Transverse colon (tissue), 4 donors: ENCODE data around the gene PLCL2. TPM values are rescaled to one million over a fixed set of nuclear protein-coding genes. Genes with fewer than 3 reads are reported as not detected.

Experiments used
- DNase-seq: peaks from one replicate; pipeline ENCODE4 v3.0.0-alpha.2; 2019
- H3K27ac ChIP-seq, 4 donors: fragments of 200-600 bp; sonication (generic); 2 replicates each; pipeline ENCODE4 v1.5.1; 2016 to 2018; ENCODE audit warnings: inconsistent platforms in 4 of 4
- H3K27me3 ChIP-seq: fragments of 200-600 bp; sonication (generic); 2 replicates; pipeline ENCODE4 v1.5.1; 2017; ENCODE audit warnings: inconsistent platforms
- H3K36me3 ChIP-seq, 4 donors: fragments of 200-600 bp; sonication (generic); 2 replicates each; pipeline ENCODE4 v1.5.1; 2017 to 2019; ENCODE audit warnings: inconsistent platforms in 4 of 4
- H3K4me1 ChIP-seq, 4 donors: fragments of 200-600 bp; sonication (generic); 2 replicates each; pipeline ENCODE4 v1.5.1; 2017 to 2020; ENCODE audit warnings: inconsistent platforms in 4 of 4
- H3K4me3 ChIP-seq, 4 donors: fragments of 200-600 bp; sonication (generic); 1 replicate in 1 of 4; 2 replicates in 3 of 4; pipeline versions ENCODE4 v1.5.1 to v1.6.1; 2017 to 2019; ENCODE audit warnings: inconsistent platforms in 4 of 4
- H3K9me3 ChIP-seq, 2 donors: fragments of 200-600 bp; sonication (generic); 2 replicates each; pipeline ENCODE4 v1.5.1; 2017 to 2019; ENCODE audit warnings: inconsistent platforms in 2 of 2
- EP300 ChIP-seq: sonication (generic); formaldehyde crosslinking; IDR thresholded peaks from one replicate; pipeline ENCODE4 v1.6.1; 2017; ENCODE audit warnings: antibody characterized with exemption, low read depth
- POLR2A ChIP-seq: fragments of 450-650 bp; IDR thresholded peaks from one replicate; pipeline ENCODE4 v1.6.1; 2016; ENCODE audit warnings: antibody characterized with exemption, mild to moderate bottlenecking, moderate library complexity
- POLR2AphosphoS5 ChIP-seq, 3 donors: sonication (generic); formaldehyde crosslinking; IDR thresholded peaks; one replicate each; pipeline ENCODE4 v1.6.1; 2016; ENCODE audit warnings: antibody characterized with exemption in 3 of 3
- WGBS, 2 donors: methylation state at CpG; one replicate each; pipeline ENCODE4 v1.1.5; 2018; ENCODE audit warnings: low coverage in 1 of 2; 5-methylcytosine and 5-hydroxymethylcytosine counted together
- in situ Hi-C, 4 donors: fragments of 200-750 bp; cut with MboI; loops; one replicate each; pipeline versions ENCODE4 v1.15.0 to v1.15.1; 2017; ENCODE audit warnings: low sequenced_read_pairs in 3 of 4, low pct_ligation_motif_present in 1 of 4, low pct_unique_long_range_greater_than_20kb in 1 of 4
- intact Hi-C: fragments of 100-400 bp; cut with DNase I; formaldehyde crosslinking; loops from one replicate; pipeline ENCODE4 v1.15.1; 2023; ENCODE audit warnings: low total_unique reads
- total RNA-seq, 4 donors: library from RNA; depleted of rRNA; stranded (reverse); fragments of >200 nt; gene quantifications; one replicate each; pipeline ENCODE4 v1.1.0, GENCODE V29; 2016
- TF ChIP-seq, protein P1 (sequence below), 5 experiments: fragments of 200-600 bp in 3 of 5; fragments of 450-650 bp in 2 of 5; sonication (generic) in 3 of 5; IDR thresholded peaks; 1 replicate in 2 of 5; 2 replicates in 3 of 5; pipeline ENCODE4 v1.5.1; 2016 to 2017; ENCODE audit warnings: antibody characterized with exemption in 5 of 5, inconsistent platforms in 3 of 5, mild to moderate bottlenecking in 2 of 5, moderate library complexity in 1 of 5

PLCL2 gene
- total RNA-seq, 4 donors from 2014 or later, result 17.2 to 41.4 (median 35.9) TPM

DNA sequence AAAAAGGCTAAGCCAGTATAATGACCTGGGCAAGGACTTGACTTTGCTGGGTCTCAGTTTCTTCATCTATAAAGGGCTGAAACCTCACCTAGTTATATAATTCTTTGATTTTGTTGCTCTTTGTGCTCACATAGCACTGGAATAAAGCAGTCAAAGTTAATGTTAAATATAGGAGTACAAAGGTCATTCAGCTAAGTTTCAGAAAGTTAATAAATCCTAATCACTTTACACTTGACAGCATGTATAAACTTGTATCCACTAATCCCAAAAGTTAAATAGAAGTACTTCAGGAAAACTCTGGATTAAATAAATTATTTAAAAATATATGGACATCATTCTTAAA, 33.9 kb downstream of the PLCL2 start:
- intact Hi-C loops (no loop called here), in situ Hi-C loops (no loop called here)
- no peak for DNase-seq
- H3K36me3 ChIP-seq, result no peaks in the 10 kb centered on the region
- no peaks in the 10 kb centered on the region for H3K27me3 ChIP-seq
- H3K9me3 ChIP-seq, result no peaks in the 10 kb centered on the region
- no peak for TF ChIP-seq EP300
- TF ChIP-seq POLR2AphosphoS5 (IDR thresholded peaks at IDR 0.05), result no peak
- TF ChIP-seq, protein P1, sequence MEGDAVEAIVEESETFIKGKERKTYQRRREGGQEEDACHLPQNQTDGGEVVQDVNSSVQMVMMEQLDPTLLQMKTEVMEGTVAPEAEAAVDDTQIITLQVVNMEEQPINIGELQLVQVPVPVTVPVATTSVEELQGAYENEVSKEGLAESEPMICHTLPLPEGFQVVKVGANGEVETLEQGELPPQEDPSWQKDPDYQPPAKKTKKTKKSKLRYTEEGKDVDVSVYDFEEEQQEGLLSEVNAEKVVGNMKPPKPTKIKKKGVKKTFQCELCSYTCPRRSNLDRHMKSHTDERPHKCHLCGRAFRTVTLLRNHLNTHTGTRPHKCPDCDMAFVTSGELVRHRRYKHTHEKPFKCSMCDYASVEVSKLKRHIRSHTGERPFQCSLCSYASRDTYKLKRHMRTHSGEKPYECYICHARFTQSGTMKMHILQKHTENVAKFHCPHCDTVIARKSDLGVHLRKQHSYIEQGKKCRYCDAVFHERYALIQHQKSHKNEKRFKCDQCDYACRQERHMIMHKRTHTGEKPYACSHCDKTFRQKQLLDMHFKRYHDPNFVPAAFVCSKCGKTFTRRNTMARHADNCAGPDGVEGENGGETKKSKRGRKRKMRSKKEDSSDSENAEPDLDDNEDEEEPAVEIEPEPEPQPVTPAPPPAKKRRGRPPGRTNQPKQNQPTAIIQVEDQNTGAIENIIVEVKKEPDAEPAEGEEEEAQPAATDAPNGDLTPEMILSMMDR (IDR thresholded peaks at IDR 0.05), result no peak
- no peak for TF ChIP-seq POLR2A
- peak overlapping the region; percentile 51 to 60 (median 53) for H3K27ac ChIP-seq
- H3K4me3 ChIP-seq, result no peak overlapping the region
- peaks cover 0 to 34% (median 19%) of the 10 kb centered on the region in 4 donors for H3K4me1 ChIP-seq

DNA sequence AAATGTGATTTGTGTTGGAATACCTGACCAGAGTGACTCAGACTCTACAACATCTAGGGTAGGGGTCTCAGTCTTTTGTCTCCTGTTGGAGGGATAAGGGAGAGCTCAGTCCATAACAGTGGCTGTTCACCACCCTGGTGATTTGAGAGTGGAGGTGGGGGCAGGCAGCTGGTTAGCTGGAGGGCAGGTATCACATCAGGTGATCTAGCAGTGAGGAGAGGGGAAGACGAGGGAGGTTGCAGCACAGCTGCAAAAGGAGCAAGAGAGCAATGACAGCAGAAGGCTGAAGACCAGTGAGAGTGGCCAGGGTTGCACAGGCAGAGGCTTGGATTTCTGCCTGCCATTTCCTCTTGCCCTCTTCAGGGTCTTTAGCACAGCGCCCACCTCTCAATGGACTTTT, 38.4 kb downstream of the PLCL2 start:
- no peaks in the 10 kb centered on the region for H3K9me3 ChIP-seq
- DNase-seq, result no peak
- peaks cover 0 to 18% (median 11%) of the 10 kb centered on the region in 4 donors for H3K4me1 ChIP-seq
- no peaks in the 10 kb centered on the region for H3K27me3 ChIP-seq
- intact Hi-C loops (no loop called here), in situ Hi-C loops (no loop called here)
- 90 to 95% methylated on average over 1 to 2 of the region's 2 CpGs for WGBS, 2 donors
- H3K27ac ChIP-seq, result no peak overlapping the region
- TF ChIP-seq EP300 (no peak), POLR2A (no peak), POLR2AphosphoS5 (IDR thresholded peaks at IDR 0.05) (no peak)
- TF ChIP-seq, protein P1 (IDR thresholded peaks at IDR 0.05), result no peak
- no peak overlapping the region for H3K4me3 ChIP-seq
- no peaks in the 10 kb centered on the region for H3K36me3 ChIP-seq

DNA sequence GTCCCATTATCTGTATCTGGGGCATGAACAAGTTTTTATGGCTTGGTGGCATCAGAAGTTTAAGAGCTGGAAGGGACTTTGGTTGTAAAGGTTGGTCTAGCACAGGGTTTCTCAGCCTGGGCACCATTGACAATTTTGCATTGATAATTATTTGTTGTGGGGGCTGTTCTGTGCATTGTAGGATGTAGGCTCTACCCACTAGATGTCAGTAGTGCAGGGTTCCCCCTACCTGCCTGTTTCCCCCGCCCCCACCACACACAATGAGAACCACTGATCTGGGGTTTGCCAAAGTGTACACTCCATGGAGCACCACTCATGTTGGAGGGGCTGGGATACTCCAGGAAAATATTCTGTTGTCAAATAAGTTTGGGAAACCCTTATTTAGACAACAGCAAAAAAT, 42.7 kb downstream of the PLCL2 start:
- intact Hi-C loops, result no loop called here
- Histone ChIP-seq H3K4me3 (no peak overlapping the region), H3K4me1 (peaks cover 0 to 15% (median 0%) of the 10 kb centered on the region in 4 donors), H3K27ac (no peak overlapping the region), H3K27me3 (no peaks in the 10 kb centered on the region), H3K36me3 (no peaks in the 10 kb centered on the region), H3K9me3 (no peaks in the 10 kb centered on the region)
- in situ Hi-C loops, result no loop called here
- DNase-seq, result no peak
- no peak for TF ChIP-seq POLR2A
- no peak for TF ChIP-seq EP300
- TF ChIP-seq, protein P1 (IDR thresholded peaks at IDR 0.05), result no peak
- TF ChIP-seq POLR2AphosphoS5 (IDR thresholded peaks at IDR 0.05), result no peak
- WGBS, 2 donors, result 100% methylated on average over 1 of the region's 1 CpG; no CpG with 5 or more reads in 1 of the 2 donors

DNA sequence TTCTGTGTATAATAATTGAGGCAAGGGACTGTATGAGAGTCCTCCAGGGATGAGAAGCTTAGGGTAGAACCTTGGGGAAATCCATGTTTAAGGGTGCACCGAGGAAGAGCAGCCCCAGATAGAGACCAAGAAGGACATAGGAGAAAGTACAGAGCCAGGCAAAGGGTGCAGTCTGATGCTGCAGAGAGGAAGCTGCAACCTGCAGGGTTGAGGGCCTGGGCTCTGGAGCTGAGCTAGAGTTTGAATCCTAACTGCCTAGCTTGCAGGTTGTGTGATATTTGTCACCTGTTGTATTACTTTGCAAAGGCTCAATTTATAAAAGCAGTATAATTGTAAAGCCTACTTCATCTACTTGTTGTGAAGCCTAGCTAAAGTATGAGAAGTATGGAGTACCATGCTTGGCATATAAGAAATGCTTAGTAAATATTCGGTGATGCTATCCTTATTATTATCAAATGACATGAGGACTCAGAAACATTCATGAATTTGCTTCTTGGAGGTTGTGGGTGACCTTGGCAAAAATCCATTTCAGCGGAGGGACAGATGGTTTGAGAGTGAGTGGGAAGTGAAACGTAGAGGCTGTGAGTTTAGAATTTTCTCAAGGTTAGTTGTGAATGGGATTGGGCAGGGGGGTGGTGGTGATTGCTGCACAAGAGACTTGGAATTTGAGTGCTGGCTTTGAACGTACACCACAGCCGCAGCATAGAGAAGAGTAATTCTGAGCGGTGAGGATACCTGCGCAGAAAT, 43.8 kb downstream of the PLCL2 start:
- Histone ChIP-seq H3K36me3 (no peaks in the 10 kb centered on the region), H3K4me1 (peaks cover 0 to 15% (median 0%) of the 10 kb centered on the region in 4 donors), H3K4me3 (no peak overlapping the region), H3K9me3 (no peaks in the 10 kb centered on the region), H3K27ac (no peak overlapping the region), H3K27me3 (no peaks in the 10 kb centered on the region)
- 53 to 66% methylated on average over 3 to 5 of the region's 8 CpGs for WGBS, 2 donors
- intact Hi-C loops, result no loop called here
- no peak for TF ChIP-seq EP300
- TF ChIP-seq, protein P1 (IDR thresholded peaks at IDR 0.05), result no peak
- no peak for TF ChIP-seq POLR2A
- TF ChIP-seq POLR2AphosphoS5 (IDR thresholded peaks at IDR 0.05), result no peak
- no peak for DNase-seq
- in situ Hi-C loops, result no loop called here
